OCI-LY1 (cell line): Measurements from ENCODE around the gene UNG.

Source experiments
- H2AFZ ChIP-seq: fragments of 200-600 bp; sonication (generic), shearing (Covaris generic); 2 replicates; pipeline ENCODE4 v1.6.0; 2014; ENCODE audit warnings: antibody characterized with exemption, mild to moderate bottlenecking, low read length
- H3F3A ChIP-seq: fragments of 200-600 bp; sonication (generic), shearing (Covaris generic); 2 replicates; pipeline ENCODE4 v1.6.0; 2014; ENCODE audit warnings: mild to moderate bottlenecking, antibody characterized with exemption, low read length, moderate library complexity; ENCODE audit not compliant: insufficient read depth
- H3K27ac ChIP-seq: fragments of 200-600 bp; sonication (generic); 2 replicates; pipeline ENCODE4 v1.5.1; 2014; ENCODE audit warnings: low read length, mixed run types, mild to moderate bottlenecking, low read depth; ENCODE audit not compliant: poor library complexity, severe bottlenecking
- H3K27me3 ChIP-seq: fragments of 200-600 bp; sonication (generic); 2 replicates; pipeline ENCODE4 v1.6.0; 2014; ENCODE audit warnings: antibody characterized with exemption, mild to moderate bottlenecking, low read length, moderate library complexity; ENCODE audit not compliant: insufficient read depth
- H3K36me3 ChIP-seq: fragments of 200-600 bp; sonication (generic); 2 replicates; pipeline ENCODE4 v1.6.1; 2014; ENCODE audit warnings: mild to moderate bottlenecking, antibody characterized with exemption, low read length, moderate library complexity, mixed read lengths; ENCODE audit not compliant: insufficient read depth
- H3K4me1 ChIP-seq: fragments of 200-600 bp; sonication (generic); 2 replicates; pipeline ENCODE4 v1.5.1; 2014; ENCODE audit warnings: mild to moderate bottlenecking, low read length, moderate library complexity; ENCODE audit not compliant: insufficient read depth, severe bottlenecking
- H3K4me2 ChIP-seq: fragments of 200-600 bp; sonication (generic), shearing (Covaris generic); 2 replicates; pipeline ENCODE4 v1.6.1; 2014; ENCODE audit warnings: low read length
- H3K4me3 ChIP-seq: fragments of 200-600 bp; sonication (generic); 2 replicates; pipeline ENCODE4 v1.5.1; 2014; ENCODE audit warnings: low read length, low read depth, mild to moderate bottlenecking, mixed read lengths; ENCODE audit not compliant: poor library complexity, severe bottlenecking
- H3K79me2 ChIP-seq: fragments of 200-600 bp; shearing (Covaris generic); 2 replicates; pipeline ENCODE4 v1.6.1; 2016; ENCODE audit warnings: mixed run types, low read length, mixed read lengths; ENCODE audit not compliant: insufficient read depth
- H3K9ac ChIP-seq: fragments of 200-600 bp; sonication (generic), shearing (Covaris generic); 2 replicates; pipeline ENCODE4 v1.6.1; 2014; ENCODE audit warnings: mild to moderate bottlenecking, low read length, mixed read lengths
- H3K9me2 ChIP-seq: fragments of 200-600 bp; sonication (generic), shearing (Covaris generic); 2 replicates; pipeline ENCODE4 v1.6.1; 2014; ENCODE audit warnings: low read depth, mild to moderate bottlenecking, low read length, mixed read lengths
- H3K9me3 ChIP-seq: fragments of 200-600 bp; shearing (Covaris generic); 2 replicates; pipeline ENCODE4 v1.6.1; 2014; ENCODE audit warnings: low read length, mixed read lengths
- H4K20me1 ChIP-seq: fragments of 200-600 bp; sonication (generic), shearing (Covaris generic); 2 replicates; pipeline ENCODE4 v1.6.0; 2016; ENCODE audit warnings: mild to moderate bottlenecking, low read length; ENCODE audit not compliant: insufficient read depth
- CTCF ChIP-seq: fragments of 200-600 bp; sonication (generic), shearing (Covaris generic); IDR thresholded peaks from 2 replicates; pipeline ENCODE4 v1.5.1; 2017; ENCODE audit warnings: mild to moderate bottlenecking, antibody characterized with exemption, low read length, moderate library complexity, mixed read lengths
- EZH2 ChIP-seq: fragments of 200-600 bp; sonication (generic), shearing (Covaris generic); IDR thresholded peaks from 2 replicates; pipeline ENCODE4 v1.8.0; 2017; ENCODE audit warnings: borderline replicate concordance, mixed run types, mild to moderate bottlenecking, antibody characterized with exemption, low read length, moderate library complexity, mixed read lengths

The UNG gene

GRCh38 chr12:109126784-109127183 is 29.4 kb downstream of the UNG start:
- H3K36me3 ChIP-seq = no peaks in the 10 kb centered on the region
- no peak overlapping the region for H3K9ac ChIP-seq
- H3K4me1 ChIP-seq = peaks cover 5% of the 10 kb centered on the region
- H4K20me1 ChIP-seq = no peaks in the 10 kb centered on the region
- no peaks in the 10 kb centered on the region for H3F3A ChIP-seq
- no peak overlapping the region for H2AFZ ChIP-seq
- H3K4me2 ChIP-seq = no peak overlapping the region
- no peak overlapping the region for H3K4me3 ChIP-seq
- H3K9me3 ChIP-seq = no peaks in the 10 kb centered on the region
- no peaks in the 10 kb centered on the region for H3K27me3 ChIP-seq
- H3K9me2 ChIP-seq = no peaks in the 10 kb centered on the region
- no peak overlapping the region for H3K27ac ChIP-seq
- TF ChIP-seq EZH2 (no peak), CTCF (no peak)
- no peaks in the 10 kb centered on the region for H3K79me2 ChIP-seq

DNA sequence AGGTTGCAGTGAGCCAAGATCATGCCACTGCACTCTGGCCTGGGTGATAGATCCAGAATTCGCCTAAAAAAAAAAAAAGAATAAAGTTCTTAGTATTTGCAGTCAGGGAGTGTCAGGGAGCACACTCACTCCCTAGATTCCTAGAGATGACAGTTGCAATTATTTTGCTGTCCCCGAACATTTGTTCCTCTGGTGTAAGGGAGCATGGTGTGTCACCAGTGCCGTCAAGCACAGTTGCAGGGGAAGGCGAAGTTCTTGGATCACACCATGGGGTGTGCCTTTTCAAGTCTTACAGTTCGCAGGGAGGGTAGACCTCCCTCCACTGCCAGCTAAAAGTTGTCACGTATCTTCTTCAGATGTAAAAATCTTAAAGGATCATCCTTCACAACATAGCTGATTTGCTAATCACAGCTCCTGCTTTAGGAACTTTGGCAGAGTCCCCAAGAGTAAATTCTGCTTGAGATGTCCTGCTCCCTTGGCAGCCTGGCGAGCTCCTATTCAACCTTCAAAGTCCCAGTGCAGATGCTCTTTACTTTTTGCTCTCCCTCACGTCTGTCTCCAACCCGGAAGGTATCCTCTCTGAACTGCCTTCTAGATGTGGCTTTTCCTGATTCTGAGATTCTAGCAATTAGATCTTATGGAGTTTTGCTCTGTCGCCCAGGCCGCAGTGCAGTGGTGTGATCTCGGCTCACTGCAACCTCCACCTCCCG is 30.3 kb downstream of the UNG start:
- Histone ChIP-seq H2AFZ (no peak overlapping the region), H3F3A (no peaks in the 10 kb centered on the region), H3K36me3 (no peaks in the 10 kb centered on the region), H3K9ac (no peak overlapping the region), H3K79me2 (no peaks in the 10 kb centered on the region), H3K4me2 (no peak overlapping the region), H4K20me1 (no peaks in the 10 kb centered on the region), H3K9me2 (no peaks in the 10 kb centered on the region), H3K4me3 (no peak overlapping the region), H3K27ac (no peak overlapping the region), H3K9me3 (no peaks in the 10 kb centered on the region), H3K4me1 (peaks cover 6% of the 10 kb centered on the region), H3K27me3 (no peaks in the 10 kb centered on the region)
- TF ChIP-seq EZH2 = no peak
- no peak for TF ChIP-seq CTCF

- Histone ChIP-seq H3K9ac (no peak overlapping the region), H3F3A (no peaks in the 10 kb centered on the region), H3K79me2 (no peaks in the 10 kb centered on the region), H4K20me1 (no peaks in the 10 kb centered on the region), H3K4me2 (no peak overlapping the region), H3K36me3 (no peaks in the 10 kb centered on the region), H3K4me1 (peaks cover 6% of the 10 kb centered on the region), H3K9me2 (no peaks in the 10 kb centered on the region), H2AFZ (no peak overlapping the region), H3K9me3 (no peaks in the 10 kb centered on the region), H3K4me3 (no peak overlapping the region), H3K27ac (no peak overlapping the region), H3K27me3 (no peaks in the 10 kb centered on the region)
- TF ChIP-seq EZH2 = no peak
- TF ChIP-seq CTCF = no peak
Measured at GRCh38 chr12:109130297-109131153, 33.1 kb downstream of the UNG start.
